ENCODE data around the gene NRARP.

DNA sequence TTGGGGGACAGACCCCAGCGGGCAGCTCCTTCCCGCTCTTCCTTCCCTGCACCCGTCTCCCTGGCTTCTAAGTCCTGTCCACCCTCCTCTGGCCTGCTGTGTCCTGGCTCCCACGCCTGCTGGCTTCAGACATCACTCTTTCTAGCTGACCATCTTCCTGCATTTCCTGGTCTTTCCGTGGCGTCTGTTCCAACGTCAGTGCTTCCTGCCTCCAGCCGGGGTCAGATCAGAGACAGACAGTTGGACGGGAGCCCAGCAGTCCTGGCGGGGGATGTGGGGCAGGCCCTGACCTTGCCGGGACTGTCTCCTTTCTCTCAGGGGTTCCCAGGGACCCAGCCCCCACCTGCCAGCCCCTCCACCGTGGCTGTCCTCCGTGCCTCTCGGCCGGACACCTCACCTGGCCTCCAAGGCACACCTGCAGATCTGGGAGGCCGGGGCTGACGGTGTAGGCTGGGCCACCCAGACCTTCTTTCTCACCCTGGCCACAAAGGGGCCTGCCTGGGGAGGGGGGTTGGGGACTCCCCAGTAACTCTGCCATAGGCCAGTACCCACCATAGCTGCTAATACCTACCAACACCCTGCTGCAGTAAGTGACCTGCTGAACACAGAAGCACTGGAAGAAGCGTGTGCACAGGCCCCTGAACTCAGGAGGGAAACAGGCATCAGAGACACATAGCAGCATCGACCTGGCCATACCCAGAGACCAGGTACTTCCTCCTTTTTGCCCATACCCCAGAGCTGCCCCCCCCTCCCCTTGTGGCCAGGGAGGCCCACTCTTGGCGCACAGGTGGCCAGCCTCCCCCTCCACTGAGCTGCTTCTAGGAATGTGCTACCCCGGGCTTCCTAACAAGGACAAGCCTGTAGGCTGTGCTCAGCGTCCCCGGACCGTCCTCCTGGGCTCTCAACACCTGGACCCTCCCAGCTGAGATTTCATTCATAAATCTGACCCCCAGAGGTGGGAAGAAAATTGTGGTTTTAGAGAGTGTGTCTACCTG lies 5.1 kb downstream of the NRARP start:
- TF ChIP-seq, protein P1, sequence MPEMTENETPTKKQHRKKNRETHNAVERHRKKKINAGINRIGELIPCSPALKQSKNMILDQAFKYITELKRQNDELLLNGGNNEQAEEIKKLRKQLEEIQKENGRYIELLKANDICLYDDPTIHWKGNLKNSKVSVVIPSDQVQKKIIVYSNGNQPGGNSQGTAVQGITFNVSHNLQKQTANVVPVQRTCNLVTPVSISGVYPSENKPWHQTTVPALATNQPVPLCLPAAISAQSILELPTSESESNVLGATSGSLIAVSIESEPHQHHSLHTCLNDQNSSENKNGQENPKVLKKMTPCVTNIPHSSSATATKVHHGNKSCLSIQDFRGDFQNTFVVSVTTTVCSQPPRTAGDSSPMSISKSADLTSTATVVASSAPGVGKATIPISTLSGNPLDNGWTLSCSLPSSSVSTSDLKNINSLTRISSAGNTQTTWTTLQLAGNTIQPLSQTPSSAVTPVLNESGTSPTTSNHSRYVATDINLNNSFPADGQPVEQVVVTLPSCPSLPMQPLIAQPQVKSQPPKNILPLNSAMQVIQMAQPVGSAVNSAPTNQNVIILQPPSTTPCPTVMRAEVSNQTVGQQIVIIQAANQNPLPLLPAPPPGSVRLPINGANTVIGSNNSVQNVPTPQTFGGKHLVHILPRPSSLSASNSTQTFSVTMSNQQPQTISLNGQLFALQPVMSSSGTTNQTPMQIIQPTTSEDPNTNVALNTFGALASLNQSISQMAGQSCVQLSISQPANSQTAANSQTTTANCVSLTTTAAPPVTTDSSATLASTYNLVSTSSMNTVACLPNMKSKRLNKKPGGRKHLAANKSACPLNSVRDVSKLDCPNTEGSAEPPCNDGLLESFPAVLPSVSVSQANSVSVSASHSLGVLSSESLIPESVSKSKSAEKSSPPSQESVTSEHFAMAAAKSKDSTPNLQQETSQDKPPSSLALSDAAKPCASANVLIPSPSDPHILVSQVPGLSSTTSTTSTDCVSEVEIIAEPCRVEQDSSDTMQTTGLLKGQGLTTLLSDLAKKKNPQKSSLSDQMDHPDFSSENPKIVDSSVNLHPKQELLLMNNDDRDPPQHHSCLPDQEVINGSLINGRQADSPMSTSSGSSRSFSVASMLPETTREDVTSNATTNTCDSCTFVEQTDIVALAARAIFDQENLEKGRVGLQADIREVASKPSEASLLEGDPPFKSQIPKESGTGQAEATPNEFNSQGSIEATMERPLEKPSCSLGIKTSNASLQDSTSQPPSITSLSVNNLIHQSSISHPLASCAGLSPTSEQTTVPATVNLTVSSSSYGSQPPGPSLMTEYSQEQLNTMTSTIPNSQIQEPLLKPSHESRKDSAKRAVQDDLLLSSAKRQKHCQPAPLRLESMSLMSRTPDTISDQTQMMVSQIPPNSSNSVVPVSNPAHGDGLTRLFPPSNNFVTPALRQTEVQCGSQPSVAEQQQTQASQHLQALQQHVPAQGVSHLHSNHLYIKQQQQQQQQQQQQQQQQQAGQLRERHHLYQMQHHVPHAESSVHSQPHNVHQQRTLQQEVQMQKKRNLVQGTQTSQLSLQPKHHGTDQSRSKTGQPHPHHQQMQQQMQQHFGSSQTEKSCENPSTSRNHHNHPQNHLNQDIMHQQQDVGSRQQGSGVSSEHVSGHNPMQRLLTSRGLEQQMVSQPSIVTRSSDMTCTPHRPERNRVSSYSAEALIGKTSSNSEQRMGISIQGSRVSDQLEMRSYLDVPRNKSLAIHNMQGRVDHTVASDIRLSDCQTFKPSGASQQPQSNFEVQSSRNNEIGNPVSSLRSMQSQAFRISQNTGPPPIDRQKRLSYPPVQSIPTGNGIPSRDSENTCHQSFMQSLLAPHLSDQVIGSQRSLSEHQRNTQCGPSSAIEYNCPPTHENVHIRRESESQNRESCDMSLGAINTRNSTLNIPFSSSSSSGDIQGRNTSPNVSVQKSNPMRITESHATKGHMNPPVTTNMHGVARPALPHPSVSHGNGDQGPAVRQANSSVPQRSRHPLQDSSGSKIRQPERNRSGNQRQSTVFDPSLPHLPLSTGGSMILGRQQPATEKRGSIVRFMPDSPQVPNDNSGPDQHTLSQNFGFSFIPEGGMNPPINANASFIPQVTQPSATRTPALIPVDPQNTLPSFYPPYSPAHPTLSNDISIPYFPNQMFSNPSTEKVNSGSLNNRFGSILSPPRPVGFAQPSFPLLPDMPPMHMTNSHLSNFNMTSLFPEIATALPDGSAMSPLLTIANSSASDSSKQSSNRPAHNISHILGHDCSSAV (CRISPR knock-in tag; IDR thresholded peaks at IDR 0.05; ENCODE audit: borderline replicate concordance): no peak
- TF ChIP-seq CEBPG (CRISPR knock-in tag; IDR thresholded peaks at IDR 0.05) (no peak), ZNF629 (CRISPR knock-in tag; conservative IDR thresholded peaks at IDR 0.05) (no peak), ZNF724P (CRISPR knock-in tag; IDR thresholded peaks at IDR 0.05; ENCODE audit: borderline replicate concordance) (no peak), SRSF9 (IDR thresholded peaks at IDR 0.05; ENCODE audit: borderline replicate concordance, insufficient read depth, low read depth, low read length, poor library complexity, severe bottlenecking) (no peak), ZNF136 (CRISPR knock-in tag; IDR thresholded peaks at IDR 0.05; ENCODE audit: low read depth) (no peak), SUZ12 (IDR thresholded peaks at IDR 0.05; ENCODE audit: low read depth, low read length) (no peak), SMARCE1 (IDR thresholded peaks at IDR 0.05; ENCODE audit: borderline replicate concordance) (no peak), ZNF501 (CRISPR knock-in tag; IDR thresholded peaks at IDR 0.05) (no peak)
- TF ChIP-seq, protein P2, sequence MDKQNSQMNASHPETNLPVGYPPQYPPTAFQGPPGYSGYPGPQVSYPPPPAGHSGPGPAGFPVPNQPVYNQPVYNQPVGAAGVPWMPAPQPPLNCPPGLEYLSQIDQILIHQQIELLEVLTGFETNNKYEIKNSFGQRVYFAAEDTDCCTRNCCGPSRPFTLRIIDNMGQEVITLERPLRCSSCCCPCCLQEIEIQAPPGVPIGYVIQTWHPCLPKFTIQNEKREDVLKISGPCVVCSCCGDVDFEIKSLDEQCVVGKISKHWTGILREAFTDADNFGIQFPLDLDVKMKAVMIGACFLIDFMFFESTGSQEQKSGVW (CRISPR knock-in tag; IDR thresholded peaks at IDR 0.05; ENCODE audit: borderline replicate concordance): no peak
- TF ChIP-seq, protein P3, sequence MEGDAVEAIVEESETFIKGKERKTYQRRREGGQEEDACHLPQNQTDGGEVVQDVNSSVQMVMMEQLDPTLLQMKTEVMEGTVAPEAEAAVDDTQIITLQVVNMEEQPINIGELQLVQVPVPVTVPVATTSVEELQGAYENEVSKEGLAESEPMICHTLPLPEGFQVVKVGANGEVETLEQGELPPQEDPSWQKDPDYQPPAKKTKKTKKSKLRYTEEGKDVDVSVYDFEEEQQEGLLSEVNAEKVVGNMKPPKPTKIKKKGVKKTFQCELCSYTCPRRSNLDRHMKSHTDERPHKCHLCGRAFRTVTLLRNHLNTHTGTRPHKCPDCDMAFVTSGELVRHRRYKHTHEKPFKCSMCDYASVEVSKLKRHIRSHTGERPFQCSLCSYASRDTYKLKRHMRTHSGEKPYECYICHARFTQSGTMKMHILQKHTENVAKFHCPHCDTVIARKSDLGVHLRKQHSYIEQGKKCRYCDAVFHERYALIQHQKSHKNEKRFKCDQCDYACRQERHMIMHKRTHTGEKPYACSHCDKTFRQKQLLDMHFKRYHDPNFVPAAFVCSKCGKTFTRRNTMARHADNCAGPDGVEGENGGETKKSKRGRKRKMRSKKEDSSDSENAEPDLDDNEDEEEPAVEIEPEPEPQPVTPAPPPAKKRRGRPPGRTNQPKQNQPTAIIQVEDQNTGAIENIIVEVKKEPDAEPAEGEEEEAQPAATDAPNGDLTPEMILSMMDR (CRISPR knock-in tag; IDR thresholded peaks at IDR 0.05): no peak
